Right lobe of liver (tissue), 6 donors: ENCODE data around the gene STX1B. TPM values are rescaled to one million over a fixed set of nuclear protein-coding genes. Genes with fewer than 3 reads are reported as not detected.

ENCODE experiments used
- ATAC-seq, 4 donors: fragments of 200-7000 bp; cut with Tn5 transposase; one replicate each; pipeline ENCODE4 v1.9.1; 2020; ENCODE audit warnings: mild to moderate bottlenecking in 4 of 4, moderate library complexity in 4 of 4
- DNase-seq, 3 donors: peaks; one replicate each; pipeline ENCODE4 v3.0.0-alpha.2; 2020
- H3K27ac ChIP-seq, 3 donors: fragments of 200-600 bp; one replicate each; pipeline ENCODE4 v1.8.0; 2022
- H3K27me3 ChIP-seq, 2 donors: fragments of 200-600 bp; one replicate each; pipeline ENCODE4 v1.8.0; 2022
- H3K36me3 ChIP-seq, 4 donors: fragments of 200-600 bp; sonication (generic) in 1 of 4; one replicate each; pipeline versions ENCODE4 v1.5.1 to v1.8.0; 2017 to 2022; ENCODE audit warnings: control low read depth in 1 of 4
- H3K4me1 ChIP-seq, 4 donors: fragments of 200-600 bp; sonication (generic) in 1 of 4; one replicate each; pipeline versions ENCODE4 v1.5.1 to v1.8.0; 2017 to 2022; ENCODE audit warnings: control low read depth in 1 of 4
- H3K4me3 ChIP-seq, 3 donors: fragments of 200-600 bp; one replicate each; pipeline ENCODE4 v1.8.0; 2022
- H3K9me3 ChIP-seq, 4 donors: fragments of 200-600 bp; sonication (generic) in 1 of 4; one replicate each; pipeline versions ENCODE4 v1.5.1 to v1.8.0; 2017 to 2022; ENCODE audit warnings: control low read depth in 1 of 4
- POLR2A ChIP-seq: fragments of 450-650 bp; IDR thresholded peaks from one replicate; pipeline ENCODE4 v1.6.1; 2017; ENCODE audit warnings: antibody characterized with exemption, mild to moderate bottlenecking
- WGBS: methylation state at CpG from one replicate; pipeline ENCODE4 v1.1.6; 2018; ENCODE audit warnings: low coverage, low lambda C conversion rate; ENCODE audit not compliant: insufficient coverage; ENCODE audit errors: missing lambda C conversion rate; 5-methylcytosine and 5-hydroxymethylcytosine counted together
- intact Hi-C, 2 donors: fragments of 100-400 bp; cut with DNase I; formaldehyde crosslinking; loops; one replicate each; pipeline versions ENCODE4 v1.11.2 to v1.14.1; 2022
- total RNA-seq, 6 experiments: library from RNA; depleted of rRNA in 2 of 6; stranded (reverse); fragments of >200 nt in 2 of 6; fragmentation: NEBNext Ultra II Directional in 3 of 6; extraction: Animal tissue kit (Norgen Biotek cat#: 25700) in 3 of 6; gene quantifications; one replicate each; pipeline versions ENCODE4 v1.1.0 to v1.2.4, GENCODE V29; 2016 to 2023
- TF ChIP-seq, protein P1 (sequence below), 4 donors: fragments of 200-600 bp in 3 of 4; fragments of 450-650 bp in 1 of 4; IDR thresholded peaks; one replicate each; pipeline versions ENCODE4 v1.5.1 to v1.8.0; 2016 to 2022; ENCODE audit warnings: antibody characterized with exemption in 4 of 4, mild to moderate bottlenecking in 2 of 4
- donor health status: DM: no; HTN: yes; CAD: no.
- donor health status: DM: no; HTN: no; CAD: no.
- donor health status: DM: no; HTN: no; CAD: no.
- donor health status: DM: no; HTN: yes; CAD: no.
- donor health status: DM: no; HTN: yes; CAD: no.

The STX1B gene
- total RNA-seq, 6 experiments from 2014 or later = 0.61 to 4.5 (median 2.6) TPM

DNA sequence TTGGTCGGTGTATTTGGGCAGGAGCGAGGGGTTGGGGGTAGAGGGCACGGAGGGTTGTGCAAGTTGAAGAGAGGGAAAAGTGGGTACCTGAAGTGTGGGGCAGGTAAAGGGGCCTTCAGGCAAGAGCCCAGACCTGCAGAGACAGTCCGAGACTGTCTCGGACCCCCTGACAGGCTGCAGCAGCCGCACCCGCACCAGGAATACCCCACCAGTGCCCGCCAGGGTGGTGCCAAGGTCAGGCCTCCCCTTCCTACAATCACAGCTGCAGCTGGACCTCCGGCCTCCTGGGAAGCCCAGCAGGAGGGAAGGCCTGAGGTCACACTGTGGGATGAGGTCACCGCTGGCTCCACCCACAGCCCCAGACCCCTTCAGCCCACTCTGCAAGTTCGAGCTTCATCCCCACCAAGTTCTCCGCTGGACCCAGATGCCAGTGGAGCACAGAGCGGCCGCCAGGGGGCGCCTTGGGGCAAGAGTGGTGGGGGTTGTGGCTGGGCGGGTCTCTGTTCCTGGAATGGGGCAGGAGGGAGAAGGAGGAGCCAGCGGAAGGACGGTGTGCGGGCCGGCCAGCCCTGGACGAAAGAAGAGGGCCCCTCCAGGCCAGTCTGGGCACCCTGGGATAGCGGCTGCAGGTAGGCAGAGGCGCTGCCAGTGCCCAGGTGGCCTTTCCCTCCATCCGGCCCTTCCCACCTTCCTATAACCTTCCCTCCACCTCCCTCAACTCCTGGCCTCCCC, 25.6 kb downstream of the STX1B start, which contains the start of gene HSD3B7:
Gene HSD3B7, plus strand, starts transcription at position 539 of the 732 bp plus-strand sequence. CDS start 452 bp downstream, outside the sequence.
- DNase-seq = peak; percentile 93 to 94 (median 93)
- H3K4me1 ChIP-seq = peaks cover 0 to 12% (median 5%) of the 10 kb centered on the region in 4 donors
- peak within 1 kb of the TSS; percentile 62 to 73 (median 72) for H3K4me3 ChIP-seq
- TF ChIP-seq, protein P1, sequence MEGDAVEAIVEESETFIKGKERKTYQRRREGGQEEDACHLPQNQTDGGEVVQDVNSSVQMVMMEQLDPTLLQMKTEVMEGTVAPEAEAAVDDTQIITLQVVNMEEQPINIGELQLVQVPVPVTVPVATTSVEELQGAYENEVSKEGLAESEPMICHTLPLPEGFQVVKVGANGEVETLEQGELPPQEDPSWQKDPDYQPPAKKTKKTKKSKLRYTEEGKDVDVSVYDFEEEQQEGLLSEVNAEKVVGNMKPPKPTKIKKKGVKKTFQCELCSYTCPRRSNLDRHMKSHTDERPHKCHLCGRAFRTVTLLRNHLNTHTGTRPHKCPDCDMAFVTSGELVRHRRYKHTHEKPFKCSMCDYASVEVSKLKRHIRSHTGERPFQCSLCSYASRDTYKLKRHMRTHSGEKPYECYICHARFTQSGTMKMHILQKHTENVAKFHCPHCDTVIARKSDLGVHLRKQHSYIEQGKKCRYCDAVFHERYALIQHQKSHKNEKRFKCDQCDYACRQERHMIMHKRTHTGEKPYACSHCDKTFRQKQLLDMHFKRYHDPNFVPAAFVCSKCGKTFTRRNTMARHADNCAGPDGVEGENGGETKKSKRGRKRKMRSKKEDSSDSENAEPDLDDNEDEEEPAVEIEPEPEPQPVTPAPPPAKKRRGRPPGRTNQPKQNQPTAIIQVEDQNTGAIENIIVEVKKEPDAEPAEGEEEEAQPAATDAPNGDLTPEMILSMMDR (IDR thresholded peaks at IDR 0.05) = peak; percentile 87 to 98 (median 90)
- peak; percentile 64 for TF ChIP-seq POLR2A
- intact Hi-C loops = loop anchor here (5.0 to 10.0 kb wide), 3 partner anchors 60 to 107 kb away; partner anchors contain the start of genes PRSS53 (in 1 of the 2) and VKORC1 (in 1 of the 2)
- 50% methylated on average over 9 of the region's 24 CpGs for WGBS
- H3K36me3 ChIP-seq = peaks cover 0 to 20% (median 9%) of the 10 kb centered on the region in 4 donors
- no peaks in the 10 kb centered on the region for H3K9me3 ChIP-seq
- peak; percentile 82 to 92 (median 88) for ATAC-seq
- peak within 1 kb of the TSS; percentile 74 to 80 (median 79) for H3K27ac ChIP-seq
- no peaks in the 10 kb centered on the region for H3K27me3 ChIP-seq

DNA sequence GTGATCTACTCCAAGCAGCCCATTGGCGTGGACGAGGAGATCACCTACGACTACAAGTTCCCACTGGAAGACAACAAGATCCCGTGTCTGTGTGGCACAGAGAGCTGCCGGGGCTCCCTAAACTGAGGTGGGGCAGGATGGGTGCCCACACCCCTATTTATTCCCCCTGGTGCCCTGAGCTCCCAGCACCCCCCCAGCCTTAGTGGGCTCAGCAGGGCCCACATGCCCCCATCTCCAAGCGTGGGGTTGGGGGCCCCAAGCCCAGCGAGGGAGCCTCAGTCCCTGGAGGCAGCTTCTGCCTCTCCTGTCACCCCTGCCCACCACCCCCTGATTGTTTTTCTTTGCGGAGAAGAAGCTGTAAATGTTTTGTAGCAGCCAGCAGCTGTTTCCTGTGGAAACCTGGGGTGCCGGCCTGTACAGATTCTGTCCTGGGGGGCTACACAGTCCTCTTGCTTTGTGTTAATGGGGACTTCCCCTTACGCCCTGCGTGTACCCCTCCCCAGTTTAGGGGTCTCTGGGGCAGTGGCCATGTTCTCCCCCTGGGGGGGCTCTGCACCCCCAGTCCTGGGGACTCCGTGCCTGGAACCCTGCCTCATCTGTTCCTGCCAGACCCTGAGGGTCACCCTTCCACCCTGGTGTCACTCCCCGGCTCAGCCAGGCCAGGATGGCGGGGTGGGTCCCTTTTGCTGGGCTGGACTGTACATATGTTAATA, 26.4 kb downstream of the STX1B start:
- ATAC-seq (no peak), DNase-seq (no peak)
- intact Hi-C loops = loop anchor here (5.0 to 10.0 kb wide), 3 partner anchors 61 to 108 kb away; partner anchors contain the start of genes PRSS53 (in 1 of the 2) and VKORC1 (in 1 of the 2)
- peaks cover 0 to 12% (median 5%) of the 10 kb centered on the region in 4 donors for H3K4me1 ChIP-seq
- H3K4me3 ChIP-seq = no peak overlapping the region
- H3K27me3 ChIP-seq = no peaks in the 10 kb centered on the region
- H3K36me3 ChIP-seq = peaks cover 0 to 24% (median 11%) of the 10 kb centered on the region in 4 donors
- no peaks in the 10 kb centered on the region for H3K9me3 ChIP-seq
- H3K27ac ChIP-seq = no peak overlapping the region
- no peak for TF ChIP-seq POLR2A
- TF ChIP-seq, protein P1 (IDR thresholded peaks at IDR 0.05) = no peak
- whole genome bisulfite sequencing = 86% methylated on average over 7 of the region's 14 CpGs

DNA sequence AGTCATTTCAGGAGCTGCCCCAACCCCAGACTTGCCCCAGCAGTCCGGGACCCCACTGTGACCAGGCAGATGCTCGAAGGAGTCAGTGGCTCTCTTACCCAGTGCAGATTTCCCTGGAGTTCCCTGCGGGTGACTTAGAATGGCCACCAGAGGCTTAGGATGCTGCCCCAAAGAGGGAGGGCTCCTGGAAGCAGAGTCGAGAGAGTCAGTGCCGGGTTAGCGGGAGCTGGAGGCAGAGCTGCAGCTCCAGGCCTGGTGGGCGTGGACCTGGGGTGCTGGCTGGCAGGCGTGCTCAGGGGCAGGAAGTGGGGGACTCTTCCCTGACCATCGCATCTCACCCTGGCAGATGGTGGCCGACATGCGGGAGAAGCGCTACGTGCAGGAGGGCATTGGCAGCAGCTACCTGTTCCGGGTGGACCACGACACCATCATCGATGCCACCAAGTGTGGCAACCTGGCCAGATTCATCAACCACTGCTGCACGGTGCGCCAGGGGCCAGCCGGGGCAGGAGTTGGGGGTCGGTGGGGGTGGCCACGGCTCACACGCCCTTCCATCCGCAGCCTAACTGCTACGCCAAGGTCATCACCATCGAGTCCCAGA, 27.0 kb downstream of the STX1B start:
- no peak overlapping the region for H3K4me3 ChIP-seq
- WGBS = 81% methylated on average over 10 of the region's 25 CpGs
- TF ChIP-seq, protein P1 (IDR thresholded peaks at IDR 0.05) = no peak
- no peak for TF ChIP-seq POLR2A
- H3K9me3 ChIP-seq = no peaks in the 10 kb centered on the region
- ATAC-seq (no peak), DNase-seq (no peak)
- no peaks in the 10 kb centered on the region for H3K27me3 ChIP-seq
- H3K36me3 ChIP-seq = peaks cover 0 to 24% (median 11%) of the 10 kb centered on the region in 4 donors
- H3K27ac ChIP-seq = no peak overlapping the region
- H3K4me1 ChIP-seq = peaks cover 0 to 12% (median 5%) of the 10 kb centered on the region in 4 donors
- intact Hi-C loops = loop anchor here (5.0 to 10.0 kb wide), 3 partner anchors 61 to 109 kb away; partner anchors contain the start of genes PRSS53 (in 1 of the 2) and VKORC1 (in 1 of the 2)
